ENCODE results near the gene GLIPR1. TPM values are rescaled to one million over a fixed set of nuclear protein-coding genes. Genes with fewer than 3 reads are reported as not detected.

GLIPR1 gene
- total and polyA plus RNA-seq, 2 donors (not counting 3 experiments of a cell fraction or from before 2014, with no cell fraction given), result 98.8 to 108 TPM

DNA sequence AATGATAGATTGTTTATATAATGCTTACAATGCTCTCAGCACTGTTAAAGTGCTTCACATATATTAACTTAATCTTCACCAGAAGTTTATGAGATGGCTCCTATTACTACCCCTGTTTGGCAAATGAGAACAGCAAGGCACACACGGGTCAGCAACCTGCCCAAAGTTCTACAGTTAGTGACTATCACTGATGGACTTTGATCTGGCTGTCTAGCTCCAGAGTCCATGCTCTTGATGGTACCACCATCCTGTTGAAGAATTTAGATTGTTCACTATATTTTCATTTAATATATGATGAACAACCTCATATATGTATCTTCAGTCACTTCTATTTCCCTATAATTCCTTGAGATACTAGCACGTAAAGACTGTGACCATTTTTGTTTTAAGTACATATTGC, 10.6 kb downstream of the GLIPR1 start:
- Histone ChIP-seq H3K4me3 (replicated peaks in 1 of 3; ENCODE audit: insufficient read depth in 1 of 3, low read depth in 1 of 3, low read length in 3 of 3) (no peak overlapping the region), H2AFZ (ENCODE audit: low read depth, low read length) (no peak overlapping the region), H3K9me3 (replicated peaks; ENCODE audit: control insufficient read depth, insufficient read depth, low read length) (no peaks in the 10 kb centered on the region), H3K36me3 (ENCODE audit: control insufficient read depth in 2 of 2, extremely low read depth in 1 of 2, insufficient read depth in 2 of 2, low read length in 2 of 2) (peaks cover 0 to 8% of the 10 kb centered on the region in 2 experiments), H3K27me3 (ENCODE audit: control insufficient read depth in 2 of 2, insufficient read depth in 2 of 2, low read length in 2 of 2) (no peaks in the 10 kb centered on the region), H3K27ac (ENCODE audit: insufficient read depth, low read depth, low read length) (no peak overlapping the region), H3K4me2 (ENCODE audit: insufficient read depth, low read length) (no peak overlapping the region), H4K20me1 (replicated peaks; ENCODE audit: control insufficient read depth, extremely low read depth, insufficient read depth, low read length) (no peaks in the 10 kb centered on the region), H3K79me2 (ENCODE audit: control insufficient read depth, insufficient read depth, low read length) (peaks cover 5% of the 10 kb centered on the region), H3K9ac (replicated peaks; ENCODE audit: extremely low read depth, insufficient read depth, low read length) (no peak overlapping the region), H3K4me1 (ENCODE audit: control insufficient read depth, extremely low read depth, insufficient read depth, low read length) (peaks cover 14% of the 10 kb centered on the region), H3K9me1 (replicated peaks; ENCODE audit: control insufficient read depth, extremely low read depth, insufficient read depth, low read length) (no peaks in the 10 kb centered on the region)
- ChIA-PET CTCF (no interaction called here), POLR2A (no interaction called here)
- dilution Hi-C loops (cut with MboI; ENCODE audit: extremely low pct_ligation_motif_present, low sequenced_read_pairs) (no loop called here), intact Hi-C loops (cut with micrococcal nuclease) (no loop called here)
- no TSS peak for BruUV-seq (replicated peaks)
- DNase-seq (ENCODE audit: low read depth, low spot score), result no peak
- TF ChIP-seq POLR2AphosphoS5 (IDR thresholded peaks at IDR 0.05; ENCODE audit: insufficient read depth, low read depth, low read length), result no peak
- TF ChIP-seq, protein P1, sequence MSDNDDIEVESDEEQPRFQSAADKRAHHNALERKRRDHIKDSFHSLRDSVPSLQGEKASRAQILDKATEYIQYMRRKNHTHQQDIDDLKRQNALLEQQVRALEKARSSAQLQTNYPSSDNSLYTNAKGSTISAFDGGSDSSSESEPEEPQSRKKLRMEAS (IDR thresholded peaks at IDR 0.05; ENCODE audit: insufficient read depth, insufficient read length), result no peak
- TF ChIP-seq EZH2 (IDR thresholded peaks at IDR 0.05; ENCODE audit: borderline replicate concordance, low read depth, low read length, severe bottlenecking), result no peak
- TF ChIP-seq POLR2A (IDR thresholded peaks at IDR 0.05; ENCODE audit: low read depth, low read length), result no peak
- no peak for TF ChIP-seq MYC (IDR thresholded peaks at IDR 0.05; ENCODE audit: low read depth, low read length)
- TF ChIP-seq FOS (IDR thresholded peaks at IDR 0.05; ENCODE audit: borderline replicate concordance, insufficient read depth, low read length), result no peak
- TF ChIP-seq, protein P2, sequence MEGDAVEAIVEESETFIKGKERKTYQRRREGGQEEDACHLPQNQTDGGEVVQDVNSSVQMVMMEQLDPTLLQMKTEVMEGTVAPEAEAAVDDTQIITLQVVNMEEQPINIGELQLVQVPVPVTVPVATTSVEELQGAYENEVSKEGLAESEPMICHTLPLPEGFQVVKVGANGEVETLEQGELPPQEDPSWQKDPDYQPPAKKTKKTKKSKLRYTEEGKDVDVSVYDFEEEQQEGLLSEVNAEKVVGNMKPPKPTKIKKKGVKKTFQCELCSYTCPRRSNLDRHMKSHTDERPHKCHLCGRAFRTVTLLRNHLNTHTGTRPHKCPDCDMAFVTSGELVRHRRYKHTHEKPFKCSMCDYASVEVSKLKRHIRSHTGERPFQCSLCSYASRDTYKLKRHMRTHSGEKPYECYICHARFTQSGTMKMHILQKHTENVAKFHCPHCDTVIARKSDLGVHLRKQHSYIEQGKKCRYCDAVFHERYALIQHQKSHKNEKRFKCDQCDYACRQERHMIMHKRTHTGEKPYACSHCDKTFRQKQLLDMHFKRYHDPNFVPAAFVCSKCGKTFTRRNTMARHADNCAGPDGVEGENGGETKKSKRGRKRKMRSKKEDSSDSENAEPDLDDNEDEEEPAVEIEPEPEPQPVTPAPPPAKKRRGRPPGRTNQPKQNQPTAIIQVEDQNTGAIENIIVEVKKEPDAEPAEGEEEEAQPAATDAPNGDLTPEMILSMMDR (IDR thresholded peaks at IDR 0.05; ENCODE audit: extremely low read depth in 1 of 2, insufficient read depth in 1 of 2, low read depth in 1 of 2, low read length in 2 of 2), result no peak
- TF ChIP-seq GATA2 (IDR thresholded peaks at IDR 0.05; ENCODE audit: insufficient read depth, insufficient read length, low read depth, low read length), result no peak
- no peak for TF ChIP-seq JUN (IDR thresholded peaks at IDR 0.05; ENCODE audit: borderline replicate concordance, insufficient read depth, insufficient read length, low read depth)
- FAIRE-seq, result no peak
